Measurements from ENCODE around the gene METTL8. TPM values are rescaled to one million over a fixed set of nuclear protein-coding genes. Genes with fewer than 3 reads are reported as not detected.

METTL8 gene
- total RNA-seq, 1 experiment from 2014 or later, result 59.1 TPM

DNA sequence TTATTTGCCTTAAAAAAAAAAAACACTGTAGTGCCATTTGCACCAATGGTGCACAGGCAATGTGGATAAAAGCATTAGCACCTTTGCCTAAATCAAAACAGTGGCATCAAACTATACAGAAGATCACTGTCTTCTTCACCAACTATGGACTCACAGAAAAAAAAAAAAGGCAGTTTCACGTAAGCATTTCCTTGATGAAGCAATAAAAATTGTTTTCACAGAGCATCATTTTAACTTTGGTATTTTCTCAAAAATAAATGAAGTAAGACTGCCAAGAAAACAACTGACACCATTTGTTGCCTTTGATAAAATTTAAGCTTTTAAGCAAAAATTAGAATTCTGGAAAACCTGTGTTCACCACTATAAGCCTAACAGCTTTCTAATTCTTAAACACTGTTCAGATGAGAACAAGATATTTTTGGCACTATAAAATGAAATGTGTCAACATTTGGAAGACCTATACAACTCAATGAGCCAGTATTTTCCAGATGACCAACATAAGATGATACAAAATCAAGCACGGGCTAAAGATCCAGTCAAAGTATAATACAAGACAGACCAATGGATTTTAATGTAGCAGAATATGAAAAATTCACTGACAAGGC, 21.1 kb downstream of the METTL8 start (continued):
- TF ChIP-seq, protein P1, sequence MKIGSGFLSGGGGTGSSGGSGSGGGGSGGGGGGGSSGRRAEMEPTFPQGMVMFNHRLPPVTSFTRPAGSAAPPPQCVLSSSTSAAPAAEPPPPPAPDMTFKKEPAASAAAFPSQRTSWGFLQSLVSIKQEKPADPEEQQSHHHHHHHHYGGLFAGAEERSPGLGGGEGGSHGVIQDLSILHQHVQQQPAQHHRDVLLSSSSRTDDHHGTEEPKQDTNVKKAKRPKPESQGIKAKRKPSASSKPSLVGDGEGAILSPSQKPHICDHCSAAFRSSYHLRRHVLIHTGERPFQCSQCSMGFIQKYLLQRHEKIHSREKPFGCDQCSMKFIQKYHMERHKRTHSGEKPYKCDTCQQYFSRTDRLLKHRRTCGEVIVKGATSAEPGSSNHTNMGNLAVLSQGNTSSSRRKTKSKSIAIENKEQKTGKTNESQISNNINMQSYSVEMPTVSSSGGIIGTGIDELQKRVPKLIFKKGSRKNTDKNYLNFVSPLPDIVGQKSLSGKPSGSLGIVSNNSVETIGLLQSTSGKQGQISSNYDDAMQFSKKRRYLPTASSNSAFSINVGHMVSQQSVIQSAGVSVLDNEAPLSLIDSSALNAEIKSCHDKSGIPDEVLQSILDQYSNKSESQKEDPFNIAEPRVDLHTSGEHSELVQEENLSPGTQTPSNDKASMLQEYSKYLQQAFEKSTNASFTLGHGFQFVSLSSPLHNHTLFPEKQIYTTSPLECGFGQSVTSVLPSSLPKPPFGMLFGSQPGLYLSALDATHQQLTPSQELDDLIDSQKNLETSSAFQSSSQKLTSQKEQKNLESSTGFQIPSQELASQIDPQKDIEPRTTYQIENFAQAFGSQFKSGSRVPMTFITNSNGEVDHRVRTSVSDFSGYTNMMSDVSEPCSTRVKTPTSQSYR (CRISPR knock-in tag; IDR thresholded peaks at IDR 0.05), result no peak
- no peak for TF ChIP-seq GABPB1 (CRISPR knock-in tag; IDR thresholded peaks at IDR 0.05)

DNA sequence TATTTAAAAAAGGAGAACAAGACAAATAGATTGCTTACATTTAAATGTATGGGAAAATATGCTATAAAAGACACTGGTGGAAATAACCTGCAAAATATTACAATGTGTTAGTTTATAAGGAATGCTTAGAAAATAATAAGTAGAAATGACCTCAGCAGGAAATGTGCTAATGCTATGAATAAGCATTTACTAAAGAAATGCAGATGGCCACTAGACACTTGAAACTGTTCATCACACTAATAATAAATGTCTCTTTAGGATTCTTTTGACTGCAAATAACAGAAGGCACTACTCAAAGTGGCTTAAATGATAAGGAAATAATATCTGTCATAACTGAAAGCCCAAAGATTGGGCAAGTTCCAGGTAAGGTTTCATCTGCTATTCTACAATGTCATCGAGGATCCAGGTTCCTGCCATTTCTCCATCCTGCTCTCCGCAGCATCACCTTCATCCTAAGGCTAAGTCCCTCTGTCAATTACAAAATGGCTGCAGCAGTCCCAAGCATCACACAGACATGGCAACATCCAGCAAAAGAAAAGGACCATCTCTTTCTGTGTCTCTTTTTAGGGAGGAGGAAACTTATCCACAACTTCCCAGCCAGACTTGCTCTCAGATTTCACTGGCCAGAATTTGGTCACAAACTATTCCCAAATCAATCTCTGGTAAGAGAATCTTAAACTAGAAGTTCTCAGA, 21.9 kb downstream of the METTL8 start:
- no peak for TF ChIP-seq ZNF138 (CRISPR knock-in tag; conservative IDR thresholded peaks at IDR 0.05)
- TF ChIP-seq GABPB1 (CRISPR knock-in tag; IDR thresholded peaks at IDR 0.05), result no peak
- TF ChIP-seq ETV6 (CRISPR knock-in tag; IDR thresholded peaks at IDR 0.05), result no peak
- TF ChIP-seq, protein P2, sequence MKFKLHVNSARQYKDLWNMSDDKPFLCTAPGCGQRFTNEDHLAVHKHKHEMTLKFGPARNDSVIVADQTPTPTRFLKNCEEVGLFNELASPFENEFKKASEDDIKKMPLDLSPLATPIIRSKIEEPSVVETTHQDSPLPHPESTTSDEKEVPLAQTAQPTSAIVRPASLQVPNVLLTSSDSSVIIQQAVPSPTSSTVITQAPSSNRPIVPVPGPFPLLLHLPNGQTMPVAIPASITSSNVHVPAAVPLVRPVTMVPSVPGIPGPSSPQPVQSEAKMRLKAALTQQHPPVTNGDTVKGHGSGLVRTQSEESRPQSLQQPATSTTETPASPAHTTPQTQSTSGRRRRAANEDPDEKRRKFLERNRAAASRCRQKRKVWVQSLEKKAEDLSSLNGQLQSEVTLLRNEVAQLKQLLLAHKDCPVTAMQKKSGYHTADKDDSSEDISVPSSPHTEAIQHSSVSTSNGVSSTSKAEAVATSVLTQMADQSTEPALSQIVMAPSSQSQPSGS (CRISPR knock-in tag; IDR thresholded peaks at IDR 0.05; ENCODE audit: borderline replicate concordance, low read depth), result no peak
- no peak for TF ChIP-seq CREB1 (CRISPR knock-in tag; IDR thresholded peaks at IDR 0.05)
- TF ChIP-seq, protein P3, sequence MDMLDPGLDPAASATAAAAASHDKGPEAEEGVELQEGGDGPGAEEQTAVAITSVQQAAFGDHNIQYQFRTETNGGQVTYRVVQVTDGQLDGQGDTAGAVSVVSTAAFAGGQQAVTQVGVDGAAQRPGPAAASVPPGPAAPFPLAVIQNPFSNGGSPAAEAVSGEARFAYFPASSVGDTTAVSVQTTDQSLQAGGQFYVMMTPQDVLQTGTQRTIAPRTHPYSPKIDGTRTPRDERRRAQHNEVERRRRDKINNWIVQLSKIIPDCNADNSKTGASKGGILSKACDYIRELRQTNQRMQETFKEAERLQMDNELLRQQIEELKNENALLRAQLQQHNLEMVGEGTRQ (CRISPR knock-in tag; IDR thresholded peaks at IDR 0.05), result no peak
- Mint-ChIP-seq H3K4me1 (peaks cover 72% of the 10 kb centered on the region), H3K27ac (no peak overlapping the region), H3K36me3 (no peaks in the 10 kb centered on the region), H3K27me3 (ENCODE audit: low read depth) (no peaks in the 10 kb centered on the region), H3K9me3 (no peaks in the 10 kb centered on the region), H3K4me3 (no peak overlapping the region)
- no peak for ATAC-seq
- DNase-seq (ENCODE audit: low spot score), result no peak
- ChIA-PET CTCF (no interaction called here), POLR2A (interaction anchor here (0.6 kb wide), 1 partner anchor 145 kb away, joined by 3 read pairs; no protein-coding TSS in a partner anchor)

DNA sequence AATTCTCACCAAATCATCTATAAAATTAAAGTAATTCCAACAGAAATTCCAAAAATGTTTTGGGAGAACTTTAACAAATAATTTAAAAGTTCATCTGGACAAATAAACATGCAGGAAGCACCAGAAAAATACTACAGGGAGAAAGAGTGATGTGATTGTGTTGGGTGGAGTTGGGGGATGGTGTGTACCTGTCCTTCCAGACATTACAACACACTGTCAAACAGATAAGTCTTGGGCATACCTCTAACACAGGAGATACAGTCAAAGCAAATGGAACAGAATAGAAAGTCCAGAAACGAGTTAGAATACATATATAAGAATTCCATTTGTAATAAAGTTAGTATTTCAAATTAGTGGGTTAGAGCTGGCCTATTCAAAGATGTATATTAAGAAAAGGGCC, 22.6 kb downstream of the METTL8 start:
- Mint-ChIP-seq H3K36me3 (no peaks in the 10 kb centered on the region), H3K27ac (peak overlapping the region; percentile 63; the same call in 1 of the 2 replicates), H3K4me1 (peaks cover 72% of the 10 kb centered on the region), H3K9me3 (no peaks in the 10 kb centered on the region), H3K4me3 (no peak overlapping the region), H3K27me3 (ENCODE audit: low read depth) (no peaks in the 10 kb centered on the region)
- TF ChIP-seq GTF2I (CRISPR knock-in tag; conservative IDR thresholded peaks at IDR 0.05) (no peak), ZBTB21 (CRISPR knock-in tag; IDR thresholded peaks at IDR 0.05; ENCODE audit: borderline replicate concordance) (no peak), KAT7 (CRISPR knock-in tag; IDR thresholded peaks at IDR 0.05; ENCODE audit: borderline replicate concordance) (no peak)
- TF ChIP-seq, protein P4, sequence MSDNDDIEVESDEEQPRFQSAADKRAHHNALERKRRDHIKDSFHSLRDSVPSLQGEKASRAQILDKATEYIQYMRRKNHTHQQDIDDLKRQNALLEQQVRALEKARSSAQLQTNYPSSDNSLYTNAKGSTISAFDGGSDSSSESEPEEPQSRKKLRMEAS (CRISPR knock-in tag; IDR thresholded peaks at IDR 0.05), result no peak
- ChIA-PET POLR2A (interaction anchor here (0.6 kb wide), 1 partner anchor 145 kb away, joined by 3 read pairs; no protein-coding TSS in a partner anchor), CTCF (no interaction called here)
- DNase-seq (ENCODE audit: low spot score) (no peak), ATAC-seq (no peak)

DNA sequence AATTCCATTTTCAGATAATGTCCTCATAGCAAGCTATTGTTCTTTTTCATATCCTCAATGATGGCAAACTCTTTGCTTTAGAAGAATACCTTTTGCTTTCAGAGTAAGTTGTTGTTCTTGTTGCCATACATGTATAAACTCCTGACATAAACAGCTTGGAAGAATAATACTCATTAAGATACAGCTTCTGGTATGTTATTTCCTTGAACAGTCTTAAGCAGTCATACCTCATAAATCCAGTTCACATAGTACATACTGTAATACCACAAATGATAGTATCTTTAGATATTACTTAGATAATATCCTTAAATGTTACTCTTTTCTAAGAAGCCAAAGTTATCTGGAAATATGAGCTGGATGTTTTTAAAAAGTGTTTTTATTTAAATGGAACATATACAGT, 23.2 kb downstream of the METTL8 start:
- no peak overlapping the region for H3K4me3 Mint-ChIP-seq
- no peaks in the 10 kb centered on the region for H3K9me3 Mint-ChIP-seq
- no peak for ATAC-seq
- POLR2A ChIA-PET, result no interaction called here
- H3K36me3 Mint-ChIP-seq, result no peaks in the 10 kb centered on the region; the same call in 1 of the 2 replicates
- H3K27me3 Mint-ChIP-seq (ENCODE audit: low read depth), result no peaks in the 10 kb centered on the region
- CTCF ChIA-PET, result interaction anchor here (0.9 to 2.3 kb wide), 4 partner anchors 9 to 324 kb away, joined by 3 to 8 read pairs (median 5); partner anchors contain the start of genes DCAF17 and METTL8
- peak overlapping the region; percentile 78 for H3K27ac Mint-ChIP-seq
- H3K4me1 Mint-ChIP-seq, result peaks cover 70% of the 10 kb centered on the region
- no peak for DNase-seq (ENCODE audit: low spot score)
- TF ChIP-seq SMAD3 (CRISPR knock-in tag; IDR thresholded peaks at IDR 0.05; ENCODE audit: borderline replicate concordance) (no peak), ZNF263 (CRISPR knock-in tag; IDR thresholded peaks at IDR 0.05; ENCODE audit: low read depth) (no peak), GRHL2 (CRISPR knock-in tag; IDR thresholded peaks at IDR 0.05; ENCODE audit: insufficient replicate concordance, severe bottlenecking) (no peak), JUN (CRISPR knock-in tag; IDR thresholded peaks at IDR 0.05) (no peak), NR3C1 (CRISPR knock-in tag; conservative IDR thresholded peaks at IDR 0.05; ENCODE audit: low read depth) (no peak)
- TF ChIP-seq, protein P5, sequence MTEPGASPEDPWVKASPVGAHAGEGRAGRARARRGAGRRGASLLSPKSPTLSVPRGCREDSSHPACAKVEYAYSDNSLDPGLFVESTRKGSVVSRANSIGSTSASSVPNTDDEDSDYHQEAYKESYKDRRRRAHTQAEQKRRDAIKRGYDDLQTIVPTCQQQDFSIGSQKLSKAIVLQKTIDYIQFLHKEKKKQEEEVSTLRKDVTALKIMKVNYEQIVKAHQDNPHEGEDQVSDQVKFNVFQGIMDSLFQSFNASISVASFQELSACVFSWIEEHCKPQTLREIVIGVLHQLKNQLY (CRISPR knock-in tag; IDR thresholded peaks at IDR 0.05), result no peak
- TF ChIP-seq, protein P6, sequence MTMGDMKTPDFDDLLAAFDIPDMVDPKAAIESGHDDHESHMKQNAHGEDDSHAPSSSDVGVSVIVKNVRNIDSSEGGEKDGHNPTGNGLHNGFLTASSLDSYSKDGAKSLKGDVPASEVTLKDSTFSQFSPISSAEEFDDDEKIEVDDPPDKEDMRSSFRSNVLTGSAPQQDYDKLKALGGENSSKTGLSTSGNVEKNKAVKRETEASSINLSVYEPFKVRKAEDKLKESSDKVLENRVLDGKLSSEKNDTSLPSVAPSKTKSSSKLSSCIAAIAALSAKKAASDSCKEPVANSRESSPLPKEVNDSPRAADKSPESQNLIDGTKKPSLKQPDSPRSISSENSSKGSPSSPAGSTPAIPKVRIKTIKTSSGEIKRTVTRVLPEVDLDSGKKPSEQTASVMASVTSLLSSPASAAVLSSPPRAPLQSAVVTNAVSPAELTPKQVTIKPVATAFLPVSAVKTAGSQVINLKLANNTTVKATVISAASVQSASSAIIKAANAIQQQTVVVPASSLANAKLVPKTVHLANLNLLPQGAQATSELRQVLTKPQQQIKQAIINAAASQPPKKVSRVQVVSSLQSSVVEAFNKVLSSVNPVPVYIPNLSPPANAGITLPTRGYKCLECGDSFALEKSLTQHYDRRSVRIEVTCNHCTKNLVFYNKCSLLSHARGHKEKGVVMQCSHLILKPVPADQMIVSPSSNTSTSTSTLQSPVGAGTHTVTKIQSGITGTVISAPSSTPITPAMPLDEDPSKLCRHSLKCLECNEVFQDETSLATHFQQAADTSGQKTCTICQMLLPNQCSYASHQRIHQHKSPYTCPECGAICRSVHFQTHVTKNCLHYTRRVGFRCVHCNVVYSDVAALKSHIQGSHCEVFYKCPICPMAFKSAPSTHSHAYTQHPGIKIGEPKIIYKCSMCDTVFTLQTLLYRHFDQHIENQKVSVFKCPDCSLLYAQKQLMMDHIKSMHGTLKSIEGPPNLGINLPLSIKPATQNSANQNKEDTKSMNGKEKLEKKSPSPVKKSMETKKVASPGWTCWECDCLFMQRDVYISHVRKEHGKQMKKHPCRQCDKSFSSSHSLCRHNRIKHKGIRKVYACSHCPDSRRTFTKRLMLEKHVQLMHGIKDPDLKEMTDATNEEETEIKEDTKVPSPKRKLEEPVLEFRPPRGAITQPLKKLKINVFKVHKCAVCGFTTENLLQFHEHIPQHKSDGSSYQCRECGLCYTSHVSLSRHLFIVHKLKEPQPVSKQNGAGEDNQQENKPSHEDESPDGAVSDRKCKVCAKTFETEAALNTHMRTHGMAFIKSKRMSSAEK (CRISPR knock-in tag; IDR thresholded peaks at IDR 0.05; ENCODE audit: borderline replicate concordance), result no peak

All from WTC11 (cell line).